Activated CD4-positive, alpha-beta T cell treated with anti-CD3 and anti-CD28 coated beads, Interleukin-2, Interleukin-6, amounts not matched to agents 100 ng/mL and 50 ng/mL, durations not matched to agents 16 hours and 8 hours (primary cell): ENCODE measurements around the gene FAR2.

Experiments
- DNase-seq: peaks from one replicate; pipeline ENCODE4 v3.0.0-alpha.2; 2020

FAR2 gene

GRCh38 chr12:29208936-29209701 lies 60.0 kb downstream of the FAR2 start:
- no peak for DNase-seq

GRCh38 chr12:29211696-29212095 lies 62.6 kb downstream of the FAR2 start:
- no peak for DNase-seq

- DNase-seq = no peak
Measured at GRCh38 chr12:29212682-29213403, 63.8 kb downstream of the FAR2 start.

- no peak for DNase-seq
Measured at GRCh38 chr12:29216266-29216665, 67.2 kb downstream of the FAR2 start.

- DNase-seq = no peak
Measured at GRCh38 chr12:29216797-29217575, 67.9 kb downstream of the FAR2 start.

- no peak for DNase-seq
Measured at GRCh38 chr12:29220632-29221336, 71.7 kb downstream of the FAR2 start.

GRCh38 chr12:29222200-29222599 lies 73.1 kb downstream of the FAR2 start:
- no peak for DNase-seq

- no peak for DNase-seq
Measured at GRCh38 chr12:29223426-29223825, 74.3 kb downstream of the FAR2 start.

- no peak for DNase-seq
Measured at GRCh38 chr12:29223956-29224543, 75.0 kb downstream of the FAR2 start.

GRCh38 chr12:29224572-29224971 lies 75.5 kb downstream of the FAR2 start:
- DNase-seq = no peak

GRCh38 chr12:29225834-29226233 lies 76.8 kb downstream of the FAR2 start:
- DNase-seq = no peak

- no peak for DNase-seq
Measured at GRCh38 chr12:29226616-29227015, 77.5 kb downstream of the FAR2 start.

GRCh38 chr12:29228474-29229157 lies 79.5 kb downstream of the FAR2 start:
- DNase-seq = no peak

GRCh38 chr12:29229158-29229505 lies 80.1 kb downstream of the FAR2 start:
- DNase-seq = no peak

GRCh38 chr12:29229937-29230336 lies 80.9 kb downstream of the FAR2 start:
- no peak for DNase-seq

- DNase-seq = no peak
Measured at GRCh38 chr12:29230800-29231560, 81.9 kb downstream of the FAR2 start.

- no peak for DNase-seq
Measured at GRCh38 chr12:29232086-29232485, 83.0 kb downstream of the FAR2 start.

GRCh38 chr12:29234552-29234951 lies 85.5 kb downstream of the FAR2 start:
- DNase-seq = no peak

GRCh38 chr12:29234965-29235626 lies 86.0 kb downstream of the FAR2 start:
- DNase-seq = no peak

- no peak for DNase-seq
Measured at GRCh38 chr12:29238822-29239291, 89.8 kb downstream of the FAR2 start.

GRCh38 chr12:29239336-29239735 lies 90.3 kb downstream of the FAR2 start:
- no peak for DNase-seq
